Stimulated activated CD4-positive, alpha-beta T cell treated with anti-CD3 and anti-CD28 coated beads, Interleukin-15, amount 100 ng/mL, for 1 hour (primary cell): ENCODE data around the gene ZFP36L1.

Experiments used
- DNase-seq, 2 donors: peaks; one replicate each; pipeline ENCODE4 v3.0.0-alpha.2; 2020; ENCODE audit warnings: low read depth in 1 of 2, low spot score in 1 of 2

The ZFP36L1 gene, protein sequence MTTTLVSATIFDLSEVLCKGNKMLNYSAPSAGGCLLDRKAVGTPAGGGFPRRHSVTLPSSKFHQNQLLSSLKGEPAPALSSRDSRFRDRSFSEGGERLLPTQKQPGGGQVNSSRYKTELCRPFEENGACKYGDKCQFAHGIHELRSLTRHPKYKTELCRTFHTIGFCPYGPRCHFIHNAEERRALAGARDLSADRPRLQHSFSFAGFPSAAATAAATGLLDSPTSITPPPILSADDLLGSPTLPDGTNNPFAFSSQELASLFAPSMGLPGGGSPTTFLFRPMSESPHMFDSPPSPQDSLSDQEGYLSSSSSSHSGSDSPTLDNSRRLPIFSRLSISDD

DNA sequence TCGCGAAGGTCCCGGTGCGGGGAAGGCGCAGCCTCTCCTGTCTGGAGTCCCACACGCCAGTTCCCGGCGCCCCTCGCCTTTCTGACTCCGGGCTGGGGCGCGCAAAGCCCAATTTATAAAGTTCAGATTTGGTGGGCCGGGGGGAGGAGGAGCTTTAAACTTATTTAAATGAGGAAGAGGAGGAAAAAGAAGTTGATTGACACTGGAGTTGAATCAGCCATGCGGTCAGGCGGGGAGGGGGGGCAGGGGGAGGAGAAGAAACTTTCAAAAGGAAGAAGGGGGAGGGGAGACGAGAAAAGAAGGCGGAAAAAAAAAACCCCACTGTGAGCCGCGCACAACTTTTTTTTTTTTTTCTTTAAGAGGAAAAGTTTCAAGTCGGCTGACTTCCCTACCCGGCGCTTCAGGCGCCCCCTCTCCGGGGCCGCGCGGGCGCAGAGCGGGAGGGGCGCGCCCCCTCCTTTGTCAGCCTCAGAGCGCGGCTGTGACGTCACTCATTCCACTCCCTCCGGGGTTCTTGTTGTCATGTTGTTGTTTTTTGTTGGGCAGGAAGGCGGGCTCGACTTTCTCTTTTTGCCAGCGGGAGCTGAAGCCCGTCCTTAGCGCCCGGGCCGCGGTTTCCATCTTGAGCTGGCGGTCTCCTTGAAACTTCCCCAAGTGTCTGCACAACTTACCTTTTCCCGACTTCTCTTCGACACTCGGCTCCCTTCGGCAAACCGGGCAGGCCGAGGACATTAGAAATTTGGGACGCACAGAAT is at the start of gene ZFP36L1:
Gene ZFP36L1 (minus strand): TSS at position 89 of the 755 bp plus-strand sequence. CDS start 129 bp downstream, outside the sequence.
- peak; percentile 80 to 86 for DNase-seq

GRCh38 chr14:68842298-68842697 is 49.4 kb upstream of the ZFP36L1 start:
- no peak for DNase-seq

DNA sequence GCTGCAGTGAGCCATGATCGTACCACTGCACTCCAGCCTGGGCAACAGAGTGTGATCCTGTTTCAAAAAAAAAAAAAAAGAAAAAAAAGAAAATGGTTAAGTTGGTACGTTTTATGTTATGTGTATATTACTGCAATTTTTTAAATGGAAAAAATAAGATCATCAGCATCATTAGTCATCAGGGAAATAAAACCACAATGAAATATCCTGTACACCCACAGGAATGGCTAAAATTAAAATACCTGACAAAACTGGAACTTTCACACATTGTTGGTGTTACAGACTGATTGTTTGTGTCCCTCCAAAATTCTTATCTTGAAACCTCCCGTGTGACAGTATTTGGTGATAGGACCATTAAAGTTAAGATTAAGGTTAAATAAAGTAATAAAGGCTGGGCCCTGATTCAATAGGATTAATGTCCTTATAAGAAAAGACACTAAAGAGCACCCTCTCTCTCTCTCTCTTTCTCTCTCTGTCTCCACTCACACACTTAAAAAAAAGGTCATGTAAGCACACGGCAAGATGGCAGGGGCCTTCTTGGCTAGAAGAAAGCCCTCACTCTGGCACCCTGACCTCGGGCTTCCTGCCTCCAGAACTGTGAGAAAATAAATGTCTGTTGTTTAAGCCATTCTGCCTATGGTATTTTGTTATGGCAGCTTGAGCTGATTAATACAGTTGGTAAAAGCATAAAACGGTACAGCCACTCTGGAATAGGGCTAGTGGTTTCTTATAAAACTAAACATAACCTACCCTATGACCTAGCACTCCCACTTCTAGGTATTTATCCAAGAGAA is 48.3 kb upstream of the ZFP36L1 start:
- DNase-seq: no peak

- no peak for DNase-seq
Observed at GRCh38 chr14:68840454-68840853, 47.6 kb upstream of the ZFP36L1 start.

- no peak for DNase-seq
Observed at GRCh38 chr14:68836082-68836481, 43.2 kb upstream of the ZFP36L1 start.

GRCh38 chr14:68834816-68835215 is 41.9 kb upstream of the ZFP36L1 start:
- DNase-seq: no peak

DNA sequence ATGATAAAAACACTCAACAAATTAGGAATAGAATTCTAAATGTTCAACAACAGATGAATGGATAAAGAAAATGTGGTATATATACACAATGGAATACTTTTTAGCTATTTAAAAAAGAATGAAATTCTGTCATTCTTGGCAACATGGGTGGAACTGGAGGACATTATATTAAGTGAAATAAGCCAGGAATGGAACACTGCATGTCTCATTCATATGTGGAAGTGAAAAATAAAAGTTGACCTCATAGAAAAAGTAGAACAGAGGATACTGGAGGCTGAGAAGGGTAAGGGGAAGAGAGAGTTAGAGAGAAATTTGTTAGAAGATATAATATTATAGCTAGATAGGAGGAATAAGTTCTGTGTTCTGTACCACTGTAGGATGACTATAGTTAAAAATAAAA is 35.8 kb upstream of the ZFP36L1 start:
- DNase-seq: no peak

DNA sequence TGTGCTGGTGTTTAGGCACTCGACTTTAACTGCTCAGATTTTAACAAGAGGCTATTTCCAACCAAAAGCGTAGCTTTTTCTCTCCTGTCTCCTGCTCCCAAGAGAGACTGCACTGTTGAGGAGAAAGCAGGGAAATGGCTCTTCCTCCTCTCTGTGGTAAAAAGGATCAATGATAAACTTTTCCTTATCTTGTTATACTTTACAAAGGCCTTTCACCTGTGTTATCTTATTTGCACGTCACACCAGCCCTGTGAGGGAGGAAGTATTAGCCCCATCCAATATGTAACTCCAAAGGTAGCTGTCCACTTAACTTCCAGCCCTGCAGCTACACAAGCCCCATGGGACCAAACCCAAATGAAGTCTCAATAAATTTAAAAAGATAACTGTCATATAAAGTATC is 32.9 kb upstream of the ZFP36L1 start:
- DNase-seq: no peak

GRCh38 chr14:68824517-68825347 is 31.9 kb upstream of the ZFP36L1 start:
- no peak for DNase-seq

GRCh38 chr14:68824207-68824516 is 31.3 kb upstream of the ZFP36L1 start:
- DNase-seq: no peak

- DNase-seq: no peak
Observed at GRCh38 chr14:68823434-68824206, 30.8 kb upstream of the ZFP36L1 start.

DNA sequence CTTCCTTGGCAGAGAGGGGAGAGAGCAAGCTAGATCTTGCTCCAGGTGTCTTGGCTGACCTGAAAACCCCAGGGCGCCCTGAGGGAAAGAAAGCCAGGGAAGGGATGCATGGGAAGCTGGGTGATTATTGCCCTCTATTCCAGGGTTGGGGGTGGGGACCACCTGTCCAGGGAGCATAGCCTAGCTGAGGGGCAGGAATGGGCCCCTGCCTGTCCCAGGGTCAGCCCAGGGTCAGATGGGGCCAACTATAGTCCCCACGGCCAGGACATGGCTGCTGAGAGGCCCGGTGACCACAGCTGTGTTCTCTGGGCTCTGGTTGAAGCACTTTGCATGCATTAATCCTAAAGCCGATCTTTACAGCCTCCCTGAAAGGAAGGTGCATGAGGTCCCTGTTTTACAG is 30.1 kb upstream of the ZFP36L1 start:
- no peak for DNase-seq

GRCh38 chr14:68822132-68822651 is 29.3 kb upstream of the ZFP36L1 start:
- DNase-seq: no peak

DNA sequence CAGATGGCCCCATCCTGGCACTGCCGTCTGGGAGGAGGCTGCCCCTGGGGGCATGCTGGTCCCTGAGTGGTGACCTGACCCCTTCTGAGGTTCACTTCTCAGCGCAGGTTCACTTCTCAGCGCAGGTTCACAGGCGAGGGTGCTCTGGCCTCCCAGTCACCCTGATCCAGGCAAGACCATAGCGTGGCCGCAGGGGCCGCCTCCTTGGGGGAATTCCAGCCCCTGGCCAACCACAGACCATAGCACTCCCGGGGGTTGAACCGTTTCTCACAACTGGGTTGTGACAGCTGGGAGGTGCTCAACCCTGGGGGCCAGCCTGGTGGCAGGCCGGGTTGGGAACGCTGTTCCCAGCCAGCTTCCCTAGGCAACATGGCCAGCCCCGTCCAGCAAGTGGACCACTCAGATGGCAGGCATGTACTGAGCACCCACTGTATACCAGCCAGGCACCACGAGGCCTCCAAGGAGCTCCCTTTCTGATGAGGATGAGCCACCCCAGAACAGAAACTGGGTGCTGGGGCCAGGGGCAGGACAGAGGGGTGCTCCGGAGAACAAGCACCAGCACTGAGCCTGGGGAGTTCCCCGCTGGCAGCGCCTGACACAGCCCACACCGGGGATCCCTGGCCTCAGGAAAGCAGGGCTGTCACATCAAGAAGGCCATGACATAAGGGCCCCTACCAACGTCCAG is 28.3 kb upstream of the ZFP36L1 start:
- DNase-seq: no peak

- DNase-seq: no peak
Observed at GRCh38 chr14:68820536-68820935, 27.7 kb upstream of the ZFP36L1 start.

- no peak for DNase-seq
Observed at GRCh38 chr14:68820119-68820518, 27.3 kb upstream of the ZFP36L1 start.

DNA sequence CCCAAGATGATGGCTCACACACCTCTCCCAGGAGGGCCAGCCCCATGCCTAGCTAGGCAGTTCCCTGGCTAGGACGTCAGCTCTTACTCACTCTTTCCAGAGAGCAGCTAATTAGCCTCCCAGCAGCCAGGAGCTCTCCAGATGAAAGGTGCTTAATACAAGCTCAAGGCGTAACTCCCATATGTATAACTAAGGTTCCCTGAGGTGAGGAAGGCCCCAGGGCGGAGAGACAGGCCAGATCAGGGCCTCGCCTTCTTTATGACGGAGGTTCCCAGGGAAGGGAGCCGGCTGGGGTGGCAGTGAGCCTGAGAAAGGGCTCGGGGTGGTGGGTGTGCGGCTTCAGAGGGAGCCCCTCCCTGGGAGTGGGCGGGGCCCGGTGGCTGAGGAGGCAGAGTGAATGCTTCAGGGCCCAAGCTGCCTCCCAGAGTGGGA is 26.4 kb upstream of the ZFP36L1 start:
- peak in 1 of 2 donors; percentile 26 for DNase-seq

- no peak for DNase-seq
Observed at GRCh38 chr14:68817506-68818212, 24.8 kb upstream of the ZFP36L1 start.

DNA sequence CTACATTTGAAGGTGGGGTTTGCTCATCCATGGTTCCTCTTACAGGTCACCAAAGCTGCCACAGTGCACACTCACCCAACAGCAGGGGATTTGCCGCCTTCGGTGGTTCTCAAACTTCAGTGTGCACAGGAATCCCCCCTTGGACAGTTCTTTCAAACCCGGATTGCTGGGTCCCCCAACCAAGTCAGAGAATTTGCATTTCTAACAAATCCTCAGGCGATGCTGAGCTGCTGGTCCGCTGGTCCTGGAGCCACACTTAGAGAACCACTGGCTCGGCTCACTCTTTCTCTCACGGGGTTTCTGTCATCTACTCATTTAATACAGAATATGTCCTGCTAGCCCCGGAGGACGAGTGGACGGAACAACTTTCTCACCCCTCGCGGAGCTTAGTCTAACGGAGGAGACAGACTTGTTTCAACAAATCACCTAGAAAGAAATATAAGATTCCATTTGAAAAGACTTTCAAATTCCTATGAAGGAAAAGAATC is 24.1 kb upstream of the ZFP36L1 start:
- DNase-seq: no peak
